SK-N-MC (cell line): ENCODE results near the gene HMG20B.

Experiments used
- EZH2 ChIP-seq: fragments of 200-600 bp; sonication (generic); IDR thresholded peaks from one replicate; pipeline ENCODE4 v1.6.1; 2017; ENCODE audit warnings: antibody characterized with exemption
- POLR2AphosphoS5 ChIP-seq: IDR thresholded peaks from 2 replicates; pipeline ENCODE4 v1.6.1; 2012; ENCODE audit warnings: mild to moderate bottlenecking, low read depth, low read length, borderline replicate concordance

GRCh38 chr19:3556978-3557460, 15.7 kb upstream of the HMG20B start:
- TF ChIP-seq EZH2 = no peak
- TF ChIP-seq POLR2AphosphoS5 = no peak
